DMS153 (cell line): ENCODE results near the gene LSR.

ENCODE experiments used
- DNase-seq: peaks from one replicate; lab custom pipeline; 2025; lab: John Stamatoyannopoulos, UW

The LSR gene

DNA sequence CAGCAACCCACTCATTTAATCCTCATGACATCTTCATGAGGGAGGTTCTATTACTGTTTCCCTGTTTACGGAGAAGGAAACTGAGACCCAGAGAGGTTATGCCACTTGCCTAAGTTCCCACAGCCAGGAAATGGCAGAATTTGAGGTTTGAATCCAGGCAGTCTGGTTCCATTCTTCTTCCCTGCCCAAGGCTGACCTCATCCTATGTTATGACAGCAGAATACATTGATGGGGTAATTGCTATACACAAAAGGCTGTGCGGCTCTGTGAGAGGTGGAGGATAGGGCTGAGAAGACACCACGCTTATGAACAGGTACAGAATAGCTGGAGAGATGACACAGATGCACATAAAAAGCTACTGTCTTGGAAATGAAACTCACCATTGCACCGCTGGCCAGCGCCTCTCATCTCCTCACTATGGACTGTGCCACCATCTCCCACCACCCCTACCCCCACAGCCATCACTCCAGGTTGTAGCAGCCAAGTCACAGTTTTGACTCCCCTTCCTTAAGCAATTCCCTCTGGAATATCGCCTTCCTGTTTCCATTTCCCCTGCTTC, 54.6 kb downstream of the LSR start:
- no peak for DNase-seq

DNA sequence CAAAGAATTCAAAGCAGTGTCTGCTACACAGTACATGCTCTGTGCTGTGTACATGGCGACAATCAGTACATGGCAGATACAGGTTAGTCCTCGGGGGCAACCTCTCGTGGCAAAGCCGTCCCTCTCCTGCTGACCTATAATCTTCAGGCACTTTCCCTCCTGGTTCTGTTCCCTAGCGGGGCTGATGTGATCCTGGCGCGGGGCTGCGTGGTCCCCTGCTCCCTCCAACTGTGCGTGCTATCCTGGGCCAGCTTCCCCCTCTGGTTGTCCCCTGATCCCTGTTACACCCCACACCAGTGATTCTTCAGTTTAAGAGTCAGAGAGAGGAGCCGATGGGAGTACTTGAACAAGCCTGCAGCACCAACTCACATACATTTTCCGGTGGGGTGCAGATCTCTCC, 55.2 kb downstream of the LSR start:
- DNase-seq = no peak

DNA sequence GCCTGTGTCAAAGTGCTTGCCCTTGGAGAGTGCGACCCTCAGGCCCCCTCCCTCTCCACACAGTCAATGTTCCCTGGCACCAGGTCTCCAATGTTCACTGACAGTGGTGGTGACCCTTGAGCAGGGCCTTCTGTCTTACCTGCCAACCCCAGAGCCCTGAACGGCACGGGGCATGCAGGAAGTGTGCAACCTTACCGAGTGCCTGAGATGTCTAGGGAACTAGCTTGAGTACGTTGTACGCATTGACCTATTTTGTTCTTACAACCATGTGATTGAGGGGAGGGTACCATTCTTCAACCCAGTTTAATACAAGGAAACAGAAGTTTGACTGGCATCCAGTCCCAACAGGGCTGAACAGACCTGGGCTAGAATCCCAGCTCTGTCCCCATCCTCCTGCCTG, 56.4 kb downstream of the LSR start:
- no peak for DNase-seq

DNA sequence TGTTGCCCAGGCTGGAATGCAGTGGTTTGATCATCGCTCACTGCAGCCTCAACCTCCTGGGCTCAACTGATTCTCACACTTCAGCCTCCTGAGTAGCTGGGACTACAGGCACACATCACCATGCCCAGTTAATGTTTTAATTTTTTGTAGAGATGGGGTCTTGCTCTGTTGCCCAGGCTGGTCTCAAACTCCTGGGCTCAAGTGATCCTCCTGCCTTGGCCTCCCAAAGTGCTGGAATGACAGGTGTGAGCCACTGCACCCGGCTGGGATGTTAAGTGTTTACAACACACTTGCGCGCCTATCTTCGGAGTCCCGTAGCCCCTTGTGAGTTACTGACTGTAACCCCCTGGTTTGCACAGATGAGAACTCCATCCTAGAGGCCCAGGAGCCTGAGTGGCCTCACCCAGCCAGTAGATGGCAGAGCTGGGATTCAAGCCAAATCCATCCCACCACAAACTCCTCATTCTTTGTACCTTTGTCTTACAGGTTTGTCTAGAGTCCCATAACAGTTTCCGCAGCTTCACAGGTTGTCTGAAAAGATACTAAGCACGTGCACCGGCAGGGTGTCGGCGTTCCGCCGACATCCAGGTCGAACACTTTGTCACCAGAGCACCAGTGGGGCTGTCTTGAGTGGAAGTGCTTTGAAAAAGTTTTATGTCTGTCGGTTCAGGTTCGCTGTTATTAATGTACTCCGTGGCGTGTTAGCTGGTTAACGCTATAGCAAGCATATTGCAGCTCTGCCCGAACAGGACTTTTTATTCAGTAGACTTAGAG, 57.9 kb downstream of the LSR start:
- DNase-seq = no peak

DNA sequence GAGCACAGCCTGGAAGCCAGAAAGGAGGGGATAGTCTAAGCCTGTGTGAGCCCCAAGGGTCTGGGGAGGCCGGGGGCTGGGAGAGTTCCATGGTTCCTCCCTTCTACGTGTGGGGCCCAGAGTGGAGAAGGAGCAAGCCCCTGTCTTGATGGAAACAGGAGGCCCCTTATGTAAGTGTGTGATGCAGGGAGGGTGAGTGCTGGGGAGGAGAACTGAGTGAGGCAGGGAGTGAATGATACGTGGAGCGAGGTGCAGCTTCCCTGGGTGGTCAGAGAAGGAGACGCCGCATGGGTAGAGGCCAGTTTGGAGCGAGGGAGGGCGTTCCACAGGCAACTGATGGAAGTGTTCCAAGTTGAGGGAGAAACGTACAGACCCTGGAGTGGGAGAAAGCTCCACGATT, 59.1 kb downstream of the LSR start:
- DNase-seq = no peak

DNA sequence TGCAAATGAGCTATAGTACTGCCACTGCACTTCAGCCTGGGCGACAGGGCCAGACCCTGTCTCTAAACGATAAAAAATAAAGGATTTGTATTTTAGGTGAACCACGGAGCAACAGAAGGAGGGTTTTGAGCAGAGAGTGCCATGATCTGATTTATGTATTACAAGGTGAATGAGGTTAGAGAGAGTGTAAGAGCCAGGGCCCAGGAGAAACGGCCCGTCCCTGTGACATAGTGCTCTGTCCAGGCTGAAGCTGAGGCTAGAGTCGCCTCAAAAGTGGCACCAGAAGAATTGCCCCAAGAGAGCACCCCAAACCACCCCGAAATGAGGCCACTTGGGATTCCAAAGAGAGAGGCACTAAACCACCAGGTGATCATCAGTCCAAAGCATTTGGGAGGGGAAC, 60.1 kb downstream of the LSR start:
- no peak for DNase-seq

DNA sequence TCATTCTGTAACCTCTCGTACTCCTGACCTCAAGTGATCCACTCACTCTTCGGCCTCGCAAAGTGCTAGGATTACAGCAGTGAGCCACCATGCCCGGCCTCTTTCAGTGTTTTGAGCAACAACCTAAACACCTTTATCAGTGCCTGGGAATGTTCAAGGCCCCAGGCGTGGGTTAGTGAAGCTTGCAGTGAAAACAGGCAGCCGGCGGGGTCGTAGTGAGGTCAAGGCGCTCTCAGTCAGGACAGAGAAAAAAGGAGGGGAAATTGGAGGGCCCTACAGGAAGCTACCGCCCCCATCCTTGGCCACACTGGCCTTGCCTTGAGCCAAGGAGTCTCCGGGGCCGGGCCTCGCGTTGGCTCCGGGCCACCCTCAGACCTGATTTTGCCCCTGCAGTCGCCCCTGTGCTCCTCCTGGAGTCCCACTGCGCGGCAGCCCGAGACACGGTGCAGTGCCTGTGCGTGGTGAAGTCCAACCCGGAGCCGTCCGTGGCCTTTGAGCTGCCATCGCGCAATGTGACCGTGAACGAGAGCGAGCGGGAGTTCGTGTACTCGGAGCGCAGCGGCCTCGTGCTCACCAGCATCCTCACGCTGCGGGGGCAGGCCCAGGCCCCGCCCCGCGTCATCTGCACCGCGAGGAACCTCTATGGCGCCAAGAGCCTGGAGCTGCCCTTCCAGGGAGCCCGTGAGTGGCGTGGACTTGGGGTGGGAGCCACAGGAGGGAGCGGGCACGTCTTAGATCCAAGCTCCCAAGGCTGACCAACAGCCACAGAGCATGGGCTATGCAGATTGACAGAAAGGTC, 60.9 kb downstream of the LSR start:
- DNase-seq = no peak

DNA sequence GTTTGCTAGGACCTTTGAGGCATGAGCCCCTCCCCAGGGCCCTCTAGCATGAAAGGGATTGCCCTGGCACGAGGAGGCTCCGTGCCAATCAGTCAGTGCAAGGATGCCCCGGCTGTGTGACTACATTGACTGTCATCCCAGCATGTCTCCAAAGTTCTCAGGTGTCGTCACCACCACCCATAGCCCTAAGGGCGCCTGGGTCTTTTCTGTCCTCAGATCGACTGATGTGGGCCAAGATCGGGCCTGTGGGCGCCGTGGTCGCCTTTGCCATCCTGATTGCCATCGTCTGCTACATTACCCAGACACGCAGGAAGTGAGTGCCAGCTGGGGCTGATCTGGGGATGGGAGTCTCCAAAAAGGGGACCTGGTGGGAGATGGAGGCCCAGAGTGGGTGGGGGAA, 61.5 kb downstream of the LSR start:
- DNase-seq = no peak

DNA sequence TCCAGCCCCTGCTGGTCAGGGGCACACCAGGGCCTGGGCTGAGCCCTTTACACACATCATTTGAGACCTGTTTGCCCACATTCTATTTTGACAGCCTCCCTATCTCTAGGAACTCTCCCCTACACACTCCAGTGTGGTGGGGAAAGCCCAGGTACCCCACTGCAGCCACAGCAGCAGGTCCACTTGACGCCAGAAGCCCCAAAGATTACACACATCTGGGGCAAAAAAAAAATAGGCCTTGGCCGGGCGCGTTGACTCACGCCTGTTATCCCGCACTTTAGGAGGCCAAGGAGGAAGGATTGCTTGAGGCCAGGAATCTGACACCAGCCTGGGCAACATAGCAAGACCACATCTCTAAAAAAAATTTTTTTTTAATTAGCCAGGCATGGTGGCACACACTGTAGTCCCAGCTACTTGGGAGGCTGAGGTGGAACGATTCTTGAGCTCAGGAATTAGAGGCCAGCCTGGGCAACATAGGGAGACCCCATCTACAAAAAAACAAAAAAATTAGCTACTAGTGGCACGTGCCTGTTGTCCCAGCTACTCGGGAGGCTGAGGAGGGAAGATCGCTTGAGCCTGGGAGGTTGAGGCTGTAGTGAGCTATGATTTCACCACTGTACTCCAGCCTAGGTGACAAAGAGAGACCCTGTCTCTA, 62.1 kb downstream of the LSR start:
- no peak for DNase-seq

DNA sequence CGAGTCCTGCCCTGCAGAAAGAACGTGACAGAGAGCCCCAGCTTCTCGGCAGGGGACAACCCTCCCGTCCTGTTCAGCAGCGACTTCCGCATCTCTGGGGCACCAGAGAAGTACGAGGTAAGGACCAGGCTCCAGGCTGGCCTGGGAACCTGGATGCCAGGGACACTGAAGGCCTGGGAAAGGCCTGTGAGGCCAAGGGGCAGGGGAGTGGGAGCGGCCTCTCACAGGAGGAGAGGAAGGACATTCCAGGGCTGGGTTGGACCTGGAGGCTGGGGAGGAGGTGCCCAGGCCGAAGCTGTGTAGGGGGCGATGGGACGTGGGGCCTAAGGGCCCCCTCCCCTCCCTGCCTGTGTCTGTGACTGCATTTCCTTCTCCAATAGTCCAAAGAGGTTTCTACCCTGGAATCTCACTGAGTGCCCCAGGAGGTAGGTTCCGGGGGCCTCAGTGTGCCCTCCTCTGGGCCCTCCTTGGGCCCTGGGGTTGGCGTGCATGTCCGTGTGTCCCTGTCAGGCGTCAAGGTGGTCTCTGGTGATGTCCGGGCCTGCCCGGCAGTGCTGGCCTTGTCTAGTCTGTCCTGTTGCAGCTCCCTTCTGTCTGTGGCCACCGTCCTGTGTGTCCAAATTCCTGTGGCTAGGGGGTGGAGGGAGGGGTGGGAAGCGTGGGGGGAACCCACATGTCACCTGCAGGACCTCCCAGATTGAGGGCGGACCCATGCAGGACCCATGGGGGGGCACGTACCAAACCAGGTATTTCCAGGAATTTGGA, 63.3 kb downstream of the LSR start:
- DNase-seq = no peak

DNA sequence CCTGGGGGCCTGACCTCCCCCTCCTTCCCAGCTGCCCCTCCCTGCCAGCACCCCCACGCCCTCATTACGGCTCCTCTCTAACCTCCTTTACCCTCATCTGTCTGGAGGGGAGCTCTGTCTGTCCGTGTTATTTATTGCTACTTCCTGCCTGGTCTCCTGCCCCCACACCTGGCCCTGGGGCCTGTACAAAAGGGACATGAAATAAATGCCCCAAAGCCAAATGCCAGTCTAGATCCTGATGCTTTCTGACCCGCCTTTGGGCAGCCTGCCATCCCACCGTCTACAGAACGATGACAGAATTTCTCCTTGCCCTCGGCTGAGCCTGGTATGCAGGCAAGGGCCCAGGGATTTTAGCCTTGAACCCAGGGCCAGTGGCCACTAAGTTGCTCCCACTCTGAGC, 64.8 kb downstream of the LSR start:
- DNase-seq = no peak

DNA sequence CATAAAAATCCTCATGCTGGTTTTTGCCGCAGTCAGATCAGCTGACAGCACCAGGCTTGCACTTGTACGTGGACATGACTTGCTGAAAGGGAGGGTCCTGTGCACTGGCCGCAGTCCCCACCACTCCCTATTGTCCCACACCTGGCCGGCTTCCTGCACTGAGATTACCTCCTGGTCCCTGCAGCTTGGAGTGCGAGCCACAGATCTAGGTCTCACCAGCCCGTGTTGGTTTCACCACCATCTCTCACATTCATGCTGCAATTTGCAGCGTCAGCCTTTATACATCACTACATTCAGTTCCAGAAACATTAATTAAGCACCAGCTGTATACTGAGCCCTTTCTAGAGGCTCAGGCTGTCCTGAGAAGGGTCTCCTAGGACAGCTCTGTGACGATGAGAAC, 65.2 kb downstream of the LSR start:
- DNase-seq = no peak

DNA sequence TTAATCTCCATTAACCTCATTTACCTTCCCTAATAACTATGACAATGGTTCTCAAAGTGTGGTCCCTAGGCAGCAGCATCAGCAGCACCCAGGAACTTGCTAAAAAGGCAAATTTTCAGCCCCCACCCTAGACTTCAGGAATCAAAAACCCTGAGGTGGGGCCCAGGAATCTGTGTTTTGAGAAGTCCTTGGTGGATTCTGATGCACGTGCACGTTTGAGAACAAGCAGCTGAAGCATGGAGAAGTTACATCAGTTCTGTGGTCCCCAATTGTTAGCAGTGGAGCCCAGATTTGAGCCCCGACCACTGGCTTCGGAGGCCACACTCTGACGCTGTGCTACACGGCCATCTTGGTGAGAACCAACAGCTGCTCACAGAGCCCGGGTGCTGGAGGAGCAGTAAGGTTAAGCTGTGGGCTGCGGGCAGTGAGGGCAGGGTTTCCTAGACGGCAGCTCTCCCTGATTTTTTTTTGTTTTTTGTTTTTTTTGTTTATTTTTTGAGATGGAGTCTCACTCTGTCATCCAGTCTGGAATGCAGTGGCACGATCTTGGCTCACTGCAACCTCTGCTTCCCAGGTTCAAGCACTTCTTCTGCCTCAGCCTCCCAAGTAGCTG, 66.2 kb downstream of the LSR start:
- DNase-seq = no peak

DNA sequence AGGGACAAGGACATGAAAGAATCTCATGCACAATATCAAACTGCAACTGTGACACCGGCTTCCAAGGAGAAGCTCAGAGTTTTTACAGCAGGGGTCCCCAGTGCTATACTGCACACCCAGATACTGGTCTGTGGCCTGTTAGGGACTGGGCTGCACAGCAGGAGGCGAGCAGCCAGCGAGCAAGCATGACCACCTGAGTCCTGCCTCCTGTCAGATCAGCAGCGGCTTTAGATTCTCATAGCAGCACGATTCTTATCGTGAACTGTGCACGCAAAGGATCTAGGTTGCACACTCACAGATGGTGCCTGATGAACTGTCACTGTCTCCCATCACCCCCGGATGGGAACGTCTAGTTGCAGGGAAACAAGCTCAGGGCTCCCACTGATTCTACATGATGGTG, 67.1 kb downstream of the LSR start:
- DNase-seq = no peak

DNA sequence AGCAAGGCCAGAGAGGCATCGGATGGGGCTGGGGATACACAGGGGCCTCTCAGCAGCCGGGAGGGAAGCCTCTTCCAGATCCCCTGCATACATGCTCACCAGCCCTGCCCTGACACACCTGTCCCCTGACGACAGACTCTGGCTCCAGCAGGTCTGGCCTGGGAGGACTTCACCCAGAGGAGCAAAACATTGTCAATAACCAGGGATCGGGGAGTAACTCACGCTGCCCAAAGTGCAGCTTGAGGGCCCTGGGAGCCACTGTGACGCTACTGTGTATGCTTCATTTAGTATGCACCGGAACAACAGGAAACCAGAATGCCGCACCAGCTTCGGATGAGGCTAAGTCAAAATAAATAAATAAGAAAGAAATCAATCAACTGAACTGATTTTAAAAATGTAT, 67.8 kb downstream of the LSR start:
- DNase-seq = no peak
